GM19023 (cell line): ENCODE measurements around the gene WDR64.

Experiments
- ATAC-seq: cut with Tn5 transposase; IDR thresholded peaks from one replicate; pipeline ENCODE4 v1.9.1; 2021; ENCODE audit warnings: mild to moderate bottlenecking, moderate library complexity; ENCODE audit not compliant: unreplicated experiment

WDR64 gene

GRCh38 chr1:241829468-241829867 lies 177.4 kb downstream of the WDR64 start:
- ATAC-seq: no peak

DNA sequence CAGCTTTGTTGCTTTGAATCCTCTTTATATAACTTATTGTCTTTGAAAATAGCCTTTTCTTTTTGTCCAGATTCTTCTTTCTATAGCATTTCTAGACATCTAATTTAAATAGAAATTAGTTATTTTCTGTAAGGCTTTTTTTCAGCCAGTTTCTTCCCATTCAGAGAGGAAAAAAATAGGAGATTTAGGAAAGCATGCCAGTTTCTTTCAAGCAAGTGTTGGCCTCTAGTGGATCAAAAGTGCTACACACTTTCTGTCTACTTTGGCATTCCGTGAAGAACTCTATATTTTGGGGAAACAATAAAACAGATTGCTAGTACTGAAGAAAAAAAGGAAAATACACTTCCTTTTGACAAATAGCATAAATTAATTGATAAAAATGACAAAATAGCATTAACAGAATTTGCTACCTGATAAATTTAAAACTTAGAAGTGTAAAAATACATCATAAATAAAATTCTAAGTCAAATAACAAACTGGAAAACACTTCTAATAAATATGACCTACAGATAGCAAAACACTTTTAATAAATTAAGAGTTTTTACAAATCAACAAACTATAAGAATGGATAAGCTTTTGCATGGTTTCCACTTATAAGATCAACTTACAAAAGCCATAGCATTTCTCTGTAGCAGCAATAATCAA lies 182.8 kb downstream of the WDR64 start:
- ATAC-seq: no peak

- ATAC-seq: no peak
Measured at GRCh38 chr1:241836941-241837340, 184.9 kb downstream of the WDR64 start.

GRCh38 chr1:241837416-241837815 lies 185.3 kb downstream of the WDR64 start:
- ATAC-seq: no peak

- no peak for ATAC-seq
Measured at GRCh38 chr1:241837901-241838300, 185.8 kb downstream of the WDR64 start.

GRCh38 chr1:241838897-241839296 lies 186.8 kb downstream of the WDR64 start:
- no peak for ATAC-seq

GRCh38 chr1:241839369-241839979 lies 187.4 kb downstream of the WDR64 start:
- no peak for ATAC-seq

- no peak for ATAC-seq
Measured at GRCh38 chr1:241840164-241840563, 188.1 kb downstream of the WDR64 start.

DNA sequence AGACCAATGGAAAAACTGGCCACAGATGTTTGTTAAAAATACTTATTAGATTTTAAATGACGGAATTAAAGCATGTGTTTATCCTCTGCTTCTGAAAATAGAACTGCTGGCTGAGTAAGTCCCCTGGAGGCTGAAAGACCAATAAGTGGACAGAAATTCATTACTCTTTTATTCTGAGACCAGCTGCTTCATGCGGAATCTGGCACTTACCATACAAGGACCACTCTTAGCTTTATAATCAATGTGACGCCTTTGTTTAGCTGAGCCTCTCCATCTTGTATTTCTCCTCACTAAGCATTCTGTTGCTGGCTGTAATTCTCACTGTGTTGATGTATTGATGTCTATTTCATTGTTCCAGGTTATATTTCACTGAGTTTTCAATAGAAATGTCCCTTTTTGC lies 189.6 kb downstream of the WDR64 start:
- ATAC-seq: no peak

- no peak for ATAC-seq
Measured at GRCh38 chr1:241842565-241842964, 190.5 kb downstream of the WDR64 start.

- no peak for ATAC-seq
Measured at GRCh38 chr1:241844593-241844992, 192.5 kb downstream of the WDR64 start.

DNA sequence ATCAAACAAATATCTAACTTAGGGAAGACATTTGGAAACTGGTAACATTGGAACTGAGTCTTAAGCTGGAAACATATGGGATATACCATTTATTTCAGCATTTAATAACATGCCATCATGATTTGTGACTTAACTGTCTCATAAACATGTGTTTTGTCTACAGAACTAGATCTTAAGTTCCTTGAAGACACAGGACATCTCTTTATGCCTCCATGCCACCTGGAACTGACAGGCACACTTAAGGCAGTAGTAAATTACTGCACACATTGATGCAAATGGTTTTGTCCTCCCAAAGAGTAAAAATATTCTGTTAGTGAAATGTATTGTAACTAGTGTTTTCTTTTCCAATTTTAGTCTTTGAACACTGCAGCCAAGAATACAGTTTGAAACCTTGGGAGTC lies 194.3 kb downstream of the WDR64 start:
- ATAC-seq: no peak

DNA sequence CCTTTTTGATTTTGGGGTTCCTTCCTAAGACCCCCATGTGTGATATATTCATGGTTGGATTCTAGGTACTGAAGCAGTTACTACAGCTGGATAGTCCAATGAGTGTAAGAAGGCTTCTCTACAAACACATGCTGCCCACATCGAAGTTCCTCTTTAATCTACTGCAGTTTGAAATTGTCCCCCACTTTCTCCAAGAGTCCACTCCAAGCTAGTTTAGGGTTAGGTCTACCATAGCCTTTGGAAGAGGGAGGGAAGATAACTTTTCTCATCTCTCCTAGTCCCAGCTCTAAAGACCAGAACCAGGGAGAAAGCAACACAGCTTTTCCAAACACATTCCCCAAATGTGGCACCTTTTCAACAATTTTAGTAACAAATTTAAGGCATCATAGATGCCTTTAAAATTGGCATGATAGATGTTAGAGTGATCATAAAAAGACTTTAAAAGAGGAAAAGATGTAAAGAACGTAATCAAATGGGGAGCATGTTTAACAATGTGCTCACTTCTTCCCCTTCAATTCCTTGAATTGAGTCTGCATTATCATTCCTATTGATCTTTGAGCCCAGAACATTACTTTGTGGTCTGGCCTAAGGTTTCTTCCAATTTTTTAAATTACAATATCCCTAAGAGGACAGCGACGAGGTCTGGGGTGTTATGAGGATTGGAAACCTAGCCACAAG lies 194.9 kb downstream of the WDR64 start:
- ATAC-seq: no peak

DNA sequence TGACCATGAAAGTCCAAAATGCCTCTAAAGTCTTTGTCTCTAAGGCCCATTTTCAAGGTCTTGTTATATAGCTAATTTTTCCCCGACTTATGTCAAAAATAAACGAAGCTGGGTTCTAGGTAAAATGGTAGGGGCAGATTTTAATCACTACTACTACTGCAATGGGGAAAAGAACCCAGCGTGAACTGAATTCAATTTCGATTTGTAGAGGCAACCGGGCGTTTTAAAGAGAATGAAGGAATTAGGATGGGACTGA lies 195.4 kb downstream of the WDR64 start:
- ATAC-seq: no peak

DNA sequence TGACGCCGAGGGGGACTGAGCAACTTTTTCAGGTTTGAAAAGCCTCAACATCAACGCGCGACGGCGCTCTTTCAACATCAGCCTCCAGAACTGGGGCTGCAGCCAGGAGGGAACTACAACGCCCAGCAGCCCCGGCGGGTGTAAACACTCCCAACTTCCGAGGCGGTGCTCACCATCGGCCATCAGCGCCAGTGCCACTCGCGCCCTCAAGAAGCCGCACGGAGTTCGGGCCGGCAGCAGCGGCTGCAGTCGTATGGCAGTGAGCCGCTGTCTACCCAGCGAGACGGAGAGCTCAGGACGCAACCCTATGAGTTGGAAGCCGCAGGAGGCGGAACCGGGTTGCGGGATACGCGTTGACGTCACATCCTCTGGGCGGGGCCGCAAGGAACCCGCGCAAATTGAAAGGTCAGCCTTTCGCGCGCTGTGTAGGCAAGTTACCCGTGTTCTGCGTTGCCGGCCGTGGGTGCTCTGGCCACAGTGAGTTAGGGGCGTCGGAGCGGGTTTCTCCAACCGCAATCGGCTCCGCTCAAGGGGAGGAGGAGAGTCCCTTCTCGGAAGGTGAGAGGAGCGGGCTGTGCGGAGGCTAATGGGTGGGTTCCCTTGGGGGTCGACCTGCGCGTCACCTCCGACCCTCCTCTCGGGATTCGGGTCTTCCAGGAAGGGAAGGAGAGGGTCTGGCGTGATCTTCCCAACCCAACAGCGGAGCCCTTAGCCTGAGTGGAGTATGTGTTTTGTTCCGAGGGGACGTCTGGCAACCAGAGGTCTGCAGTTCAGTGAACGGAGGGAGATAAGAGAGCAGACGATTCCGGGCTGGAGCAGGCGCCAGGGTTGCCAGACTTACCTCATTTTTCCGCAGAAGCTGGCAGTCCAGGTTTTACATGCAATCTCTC lies 196.0 kb downstream of the WDR64 start, which contains the start of gene EXO1:
Gene EXO1 (plus strand): TSS at position 409 of the 890 bp plus-strand sequence. CDS start 2,222 bp downstream, outside the sequence.
- peak; percentile 97 for ATAC-seq

DNA sequence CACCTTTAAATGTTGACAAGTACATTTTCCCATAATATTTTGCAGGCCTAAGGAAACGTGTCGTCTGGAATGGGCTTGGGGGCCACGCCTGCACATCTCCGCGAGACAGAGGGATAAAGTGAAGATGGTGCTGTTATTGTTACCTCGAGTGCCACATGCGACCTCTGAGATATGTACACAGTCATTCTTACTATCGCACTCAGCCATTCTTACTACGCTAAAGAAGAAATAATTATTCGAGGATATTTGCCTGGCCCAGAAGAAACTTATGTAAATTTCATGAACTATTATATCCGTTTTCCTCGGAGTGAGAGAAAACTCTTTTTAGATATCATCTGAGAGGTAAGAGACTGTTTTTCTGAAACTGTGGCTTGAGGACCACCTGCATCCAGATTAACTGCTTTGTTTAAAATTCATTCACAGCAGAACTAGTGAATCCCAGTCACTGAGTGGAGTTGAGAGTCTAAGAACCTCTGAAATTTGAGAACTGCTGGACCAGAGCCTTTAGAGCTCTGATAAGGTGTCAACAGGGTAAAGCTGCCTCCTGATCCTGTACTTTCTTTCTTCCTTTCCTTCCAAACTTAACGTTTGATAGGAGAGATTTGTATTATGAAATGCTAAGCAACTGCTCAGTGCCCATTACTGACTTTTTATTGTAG lies 196.7 kb downstream of the WDR64 start:
- ATAC-seq: no peak

DNA sequence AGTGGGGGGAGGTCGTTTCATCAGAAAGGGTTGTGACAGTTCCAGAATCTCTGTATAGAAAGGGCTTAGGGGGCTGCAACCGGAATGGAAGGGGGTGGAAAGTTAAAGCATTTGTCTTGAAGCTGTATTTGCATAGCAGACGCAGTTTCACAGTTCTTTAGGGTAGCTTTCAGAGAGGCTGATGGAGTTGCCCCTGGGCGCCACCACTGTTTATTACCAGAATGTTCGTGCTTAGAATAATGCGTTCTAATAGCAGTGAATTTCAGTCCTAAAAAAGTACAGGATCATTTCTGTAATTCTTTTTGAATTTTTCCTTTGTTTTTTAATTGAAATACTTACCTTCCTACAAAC lies 197.2 kb downstream of the WDR64 start:
- no peak for ATAC-seq
